GOT3 (cell line): Measurements from ENCODE around the gene CHPT1.
"Not testable (repeated sequence)": the region's sequence is repeated elsewhere in the genome, so short reads cannot be mapped to it uniquely, and the experiment has no call there.

Source experiments
- DNase-seq: peaks from one replicate; lab custom pipeline; 2025; ENCODE audit warnings: mixed read lengths; lab: John Stamatoyannopoulos, UW

CHPT1 gene

GRCh38 chr12:101697197-101697929, at the start of gene CHPT1:
Gene CHPT1 (plus strand): TSS chr12:101697640. CDS start chr12:101697862, 222 bp downstream.
- DNase-seq = no peak

DNA sequence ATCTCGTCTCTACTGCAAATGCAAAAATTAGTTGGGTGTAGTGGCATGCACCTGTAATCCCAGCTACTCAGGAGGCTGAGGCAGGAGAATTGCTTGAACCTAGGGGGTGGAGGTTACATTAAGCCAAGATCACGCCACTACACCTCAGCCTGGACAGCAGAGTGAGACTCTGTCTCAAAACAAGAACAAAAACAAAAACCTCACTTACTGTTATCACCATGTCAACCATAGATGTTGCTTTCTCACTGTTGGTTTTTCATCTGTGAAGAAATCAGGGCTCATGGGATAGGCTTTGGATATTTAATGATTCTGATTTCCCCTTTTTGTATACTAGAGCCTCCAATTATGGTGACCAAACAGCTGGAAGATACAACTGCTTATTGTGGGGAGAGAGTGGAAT, 49.7 kb upstream of the CHPT1 start:
- no peak for DNase-seq

- no peak for DNase-seq
Measured at GRCh38 chr12:101648195-101648594, 49.2 kb upstream of the CHPT1 start.

- DNase-seq = no peak
Measured at GRCh38 chr12:101650346-101651117, 46.9 kb upstream of the CHPT1 start.

GRCh38 chr12:101653030-101653429, 44.4 kb upstream of the CHPT1 start:
- DNase-seq = no peak

- DNase-seq = no peak
Measured at GRCh38 chr12:101653503-101653902, 43.9 kb upstream of the CHPT1 start.

GRCh38 chr12:101654442-101654841, 43.0 kb upstream of the CHPT1 start:
- DNase-seq = no peak

- no peak for DNase-seq
Measured at GRCh38 chr12:101655393-101655792, 42.0 kb upstream of the CHPT1 start.

DNA sequence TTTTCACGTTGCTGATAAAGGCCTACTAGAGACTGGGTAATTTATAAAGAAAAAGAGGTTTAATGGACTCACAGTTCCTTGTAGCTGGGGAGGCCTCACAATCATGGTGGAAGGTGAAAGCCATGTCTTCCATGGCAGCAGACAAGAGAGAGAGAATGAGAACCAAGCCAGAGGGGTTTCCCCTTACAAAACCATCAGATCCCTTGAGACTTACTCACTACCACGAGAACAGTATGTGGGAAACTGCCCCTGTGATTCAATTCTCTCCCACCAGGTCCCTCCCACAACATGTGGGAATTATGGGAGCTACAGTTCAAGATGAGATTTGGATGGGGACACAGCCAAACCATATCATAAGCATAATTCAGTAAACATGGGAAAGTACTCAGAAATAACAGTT, 36.8 kb upstream of the CHPT1 start:
- not testable (repeated sequence) for DNase-seq

DNA sequence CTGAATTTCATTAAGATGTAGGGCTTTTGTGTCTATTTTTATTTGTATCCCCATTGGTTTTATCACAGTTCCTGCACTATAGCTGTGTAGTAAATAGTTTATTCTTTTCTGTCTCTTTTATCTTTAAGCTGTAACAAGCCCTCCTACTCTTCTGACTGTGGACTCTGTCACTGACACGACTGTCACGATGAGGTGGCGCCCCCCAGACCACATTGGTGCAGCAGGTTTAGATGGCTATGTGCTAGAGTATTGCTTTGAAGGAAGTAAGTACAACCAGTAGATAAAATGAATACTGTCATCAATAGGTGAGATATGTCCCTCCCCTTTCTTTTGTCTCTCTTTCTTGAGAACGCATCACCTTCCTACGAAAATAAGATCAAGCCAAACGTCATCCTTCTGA, 34.1 kb upstream of the CHPT1 start:
- DNase-seq = no peak

DNA sequence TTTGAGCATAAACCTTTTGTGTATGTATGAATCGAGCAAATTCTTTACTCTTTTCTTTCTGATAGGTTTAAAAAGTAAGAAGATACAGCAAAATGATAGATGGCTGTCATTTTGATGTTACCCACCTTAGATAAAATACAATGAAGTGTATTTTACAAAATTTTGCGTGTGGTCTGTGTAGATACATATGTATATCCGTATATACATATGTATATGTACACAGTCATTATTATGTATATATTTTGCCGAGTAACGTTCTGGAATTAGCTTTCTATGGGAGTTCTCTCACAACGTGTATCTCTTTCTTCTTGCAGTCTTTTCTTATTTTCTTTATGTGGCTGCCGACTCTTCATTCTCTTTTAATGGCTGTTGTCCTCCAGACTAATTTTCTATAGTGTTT, 32.4 kb upstream of the CHPT1 start:
- DNase-seq = no peak

- DNase-seq = no peak
Measured at GRCh38 chr12:101666052-101666728, 31.2 kb upstream of the CHPT1 start.

- no peak for DNase-seq
Measured at GRCh38 chr12:101667591-101667990, 29.8 kb upstream of the CHPT1 start.

GRCh38 chr12:101670007-101670671, 27.3 kb upstream of the CHPT1 start:
- DNase-seq = no peak

DNA sequence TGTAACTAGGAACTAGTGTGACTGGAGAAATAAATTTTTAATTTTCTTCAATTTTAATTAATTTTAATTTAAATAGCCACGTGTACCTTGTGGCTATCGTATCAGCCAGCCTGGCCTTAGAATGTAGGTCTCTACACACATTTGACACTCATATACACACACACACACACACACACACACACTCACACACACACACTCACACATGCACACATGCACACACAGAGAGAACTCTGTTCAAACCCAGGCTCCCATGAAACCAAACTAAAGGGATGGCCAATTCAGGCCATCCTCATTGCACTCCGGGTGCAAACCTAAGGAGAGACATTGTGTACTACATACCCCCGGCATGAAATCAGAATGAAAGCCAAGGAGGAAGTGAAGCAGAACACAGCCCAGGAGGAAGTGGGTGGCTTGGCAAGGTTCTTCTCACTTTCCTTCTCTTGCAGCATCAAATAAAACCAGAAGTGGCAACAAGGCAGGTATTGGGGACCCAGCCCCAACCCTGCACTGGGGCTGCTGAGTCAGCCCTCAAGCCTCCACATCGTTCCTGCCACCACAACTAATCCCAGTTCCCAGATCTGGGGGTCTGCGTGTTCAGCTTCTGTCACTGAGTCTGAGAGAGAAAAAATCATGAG, 26.2 kb upstream of the CHPT1 start:
- no peak for DNase-seq

GRCh38 chr12:101671833-101672232, 25.6 kb upstream of the CHPT1 start:
- no peak for DNase-seq

- no peak for DNase-seq
Measured at GRCh38 chr12:101675555-101675954, 21.9 kb upstream of the CHPT1 start.

DNA sequence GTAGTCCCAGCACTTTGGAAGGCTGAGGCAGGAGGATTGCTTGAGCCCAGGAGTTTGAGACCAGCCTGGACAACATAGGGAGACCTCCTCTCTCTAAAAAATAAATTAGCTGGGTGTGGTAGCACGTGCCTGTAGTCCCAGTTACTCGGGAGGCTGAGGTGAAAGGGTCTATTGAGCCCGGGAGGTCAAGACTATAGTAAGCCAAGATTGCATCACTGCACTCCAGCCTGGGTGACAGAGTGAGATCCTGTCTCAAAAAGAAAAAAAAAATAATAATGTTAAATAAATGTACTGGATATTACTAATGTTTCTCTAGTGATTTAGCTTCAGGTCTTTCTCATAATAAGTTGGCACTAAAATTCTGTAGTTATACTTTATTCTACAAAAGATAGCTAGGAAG, 20.9 kb upstream of the CHPT1 start:
- DNase-seq = not testable (repeated sequence)

- no peak for DNase-seq
Measured at GRCh38 chr12:101678081-101678480, 19.4 kb upstream of the CHPT1 start.

GRCh38 chr12:101680240-101680639, 17.2 kb upstream of the CHPT1 start:
- DNase-seq = no peak

DNA sequence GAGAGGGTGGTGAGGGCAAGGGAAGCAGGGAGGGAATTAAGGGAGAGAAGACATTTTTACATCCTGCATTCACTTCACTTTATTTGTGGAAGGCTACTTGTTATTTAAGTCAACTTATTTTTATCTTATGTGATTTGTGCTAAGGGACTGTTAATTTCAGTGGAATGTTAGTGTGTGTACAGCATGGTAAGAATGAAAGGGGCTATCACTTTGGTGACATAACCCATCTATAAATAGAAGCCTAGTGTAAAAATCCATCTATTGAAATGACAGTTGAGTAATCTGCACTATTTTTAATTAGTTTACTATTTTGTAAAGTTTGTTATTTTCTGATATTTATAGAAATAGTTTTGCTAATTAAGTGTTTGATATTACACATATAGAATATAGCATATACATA, 16.8 kb upstream of the CHPT1 start:
- DNase-seq = no peak

GRCh38 chr12:101681627-101682026, 15.8 kb upstream of the CHPT1 start:
- not testable (repeated sequence) for DNase-seq
